ENCODE measurements around the gene HSPB8.

DNA sequence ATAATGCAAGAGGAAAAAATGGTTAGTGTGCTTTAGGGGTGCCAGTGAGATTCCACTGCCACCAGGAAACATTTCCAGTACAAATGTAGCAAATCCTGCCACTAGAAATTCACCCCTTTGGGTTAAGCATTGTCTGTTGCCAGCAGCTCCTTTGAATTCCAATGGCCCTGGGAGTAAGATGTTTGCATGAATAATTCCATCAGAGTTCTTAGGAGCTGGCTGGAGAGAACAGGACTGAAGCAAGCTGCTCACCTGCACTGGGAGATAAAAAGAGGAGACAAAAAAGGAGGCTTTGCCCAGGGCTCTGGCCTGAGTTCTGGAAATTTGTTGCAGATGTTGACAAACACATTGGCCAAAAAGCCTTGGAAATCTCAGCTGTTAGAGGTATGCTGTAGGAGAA lies 57.6 kb downstream of the HSPB8 start:
- TF ChIP-seq, protein P1, sequence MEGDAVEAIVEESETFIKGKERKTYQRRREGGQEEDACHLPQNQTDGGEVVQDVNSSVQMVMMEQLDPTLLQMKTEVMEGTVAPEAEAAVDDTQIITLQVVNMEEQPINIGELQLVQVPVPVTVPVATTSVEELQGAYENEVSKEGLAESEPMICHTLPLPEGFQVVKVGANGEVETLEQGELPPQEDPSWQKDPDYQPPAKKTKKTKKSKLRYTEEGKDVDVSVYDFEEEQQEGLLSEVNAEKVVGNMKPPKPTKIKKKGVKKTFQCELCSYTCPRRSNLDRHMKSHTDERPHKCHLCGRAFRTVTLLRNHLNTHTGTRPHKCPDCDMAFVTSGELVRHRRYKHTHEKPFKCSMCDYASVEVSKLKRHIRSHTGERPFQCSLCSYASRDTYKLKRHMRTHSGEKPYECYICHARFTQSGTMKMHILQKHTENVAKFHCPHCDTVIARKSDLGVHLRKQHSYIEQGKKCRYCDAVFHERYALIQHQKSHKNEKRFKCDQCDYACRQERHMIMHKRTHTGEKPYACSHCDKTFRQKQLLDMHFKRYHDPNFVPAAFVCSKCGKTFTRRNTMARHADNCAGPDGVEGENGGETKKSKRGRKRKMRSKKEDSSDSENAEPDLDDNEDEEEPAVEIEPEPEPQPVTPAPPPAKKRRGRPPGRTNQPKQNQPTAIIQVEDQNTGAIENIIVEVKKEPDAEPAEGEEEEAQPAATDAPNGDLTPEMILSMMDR (IDR thresholded peaks at IDR 0.05): no peak
- no peak for TF ChIP-seq POLR2A (IDR thresholded peaks at IDR 0.05)

Measured in tibial nerve (tissue), 3 donors.